Fibroblast of mammary gland (primary cell): ENCODE data around the gene PRKCH.

ENCODE experiments used
- DNase-seq: peaks from one replicate; pipeline ENCODE4 v3.0.0-alpha.2; 2010; ENCODE audit warnings: low read depth
- H3K4me3 ChIP-seq: 2 replicates; pipeline ENCODE4 v1.5.1; 2011; ENCODE audit warnings: low read depth, mild to moderate bottlenecking, low read length, moderate library complexity; ENCODE audit not compliant: control insufficient read depth
- TF ChIP-seq, protein P1 (sequence below): conservative IDR thresholded peaks from 2 replicates; pipeline ENCODE4 v1.5.1; 2011; ENCODE audit warnings: low read depth, low read length, inconsistent platforms; ENCODE audit not compliant: control insufficient read depth, insufficient read depth

Gene PRKCH

DNA sequence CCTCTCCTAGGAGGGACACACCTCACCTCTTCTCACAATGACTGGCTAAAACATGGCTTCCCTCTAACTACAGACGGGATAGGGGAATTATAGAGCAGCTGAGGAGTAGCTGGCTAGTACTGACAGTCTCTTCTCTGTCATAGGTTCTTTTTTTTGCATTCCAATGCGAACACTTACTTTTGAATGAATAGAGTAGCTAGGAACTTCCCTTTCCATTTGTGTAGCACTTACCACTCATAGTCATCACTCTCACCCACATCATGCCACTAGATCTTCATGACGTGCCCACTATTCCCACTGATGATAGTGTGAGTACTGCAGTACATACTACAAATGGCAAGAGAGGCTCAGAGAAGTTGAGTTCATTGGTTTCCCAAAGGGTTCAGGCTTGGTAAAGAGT, 230.0 kb downstream of the PRKCH start:
- no peak for DNase-seq

GRCh38 chr14:61552241-61552640, 230.9 kb downstream of the PRKCH start:
- H3K4me3 ChIP-seq, result no peak overlapping the region
- TF ChIP-seq, protein P1, sequence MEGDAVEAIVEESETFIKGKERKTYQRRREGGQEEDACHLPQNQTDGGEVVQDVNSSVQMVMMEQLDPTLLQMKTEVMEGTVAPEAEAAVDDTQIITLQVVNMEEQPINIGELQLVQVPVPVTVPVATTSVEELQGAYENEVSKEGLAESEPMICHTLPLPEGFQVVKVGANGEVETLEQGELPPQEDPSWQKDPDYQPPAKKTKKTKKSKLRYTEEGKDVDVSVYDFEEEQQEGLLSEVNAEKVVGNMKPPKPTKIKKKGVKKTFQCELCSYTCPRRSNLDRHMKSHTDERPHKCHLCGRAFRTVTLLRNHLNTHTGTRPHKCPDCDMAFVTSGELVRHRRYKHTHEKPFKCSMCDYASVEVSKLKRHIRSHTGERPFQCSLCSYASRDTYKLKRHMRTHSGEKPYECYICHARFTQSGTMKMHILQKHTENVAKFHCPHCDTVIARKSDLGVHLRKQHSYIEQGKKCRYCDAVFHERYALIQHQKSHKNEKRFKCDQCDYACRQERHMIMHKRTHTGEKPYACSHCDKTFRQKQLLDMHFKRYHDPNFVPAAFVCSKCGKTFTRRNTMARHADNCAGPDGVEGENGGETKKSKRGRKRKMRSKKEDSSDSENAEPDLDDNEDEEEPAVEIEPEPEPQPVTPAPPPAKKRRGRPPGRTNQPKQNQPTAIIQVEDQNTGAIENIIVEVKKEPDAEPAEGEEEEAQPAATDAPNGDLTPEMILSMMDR, result no peak

More for the DNA sequence above, 230.0 kb downstream of the PRKCH start:
- TF ChIP-seq, protein P1, result no peak
- H3K4me3 ChIP-seq, result no peak overlapping the region

DNA sequence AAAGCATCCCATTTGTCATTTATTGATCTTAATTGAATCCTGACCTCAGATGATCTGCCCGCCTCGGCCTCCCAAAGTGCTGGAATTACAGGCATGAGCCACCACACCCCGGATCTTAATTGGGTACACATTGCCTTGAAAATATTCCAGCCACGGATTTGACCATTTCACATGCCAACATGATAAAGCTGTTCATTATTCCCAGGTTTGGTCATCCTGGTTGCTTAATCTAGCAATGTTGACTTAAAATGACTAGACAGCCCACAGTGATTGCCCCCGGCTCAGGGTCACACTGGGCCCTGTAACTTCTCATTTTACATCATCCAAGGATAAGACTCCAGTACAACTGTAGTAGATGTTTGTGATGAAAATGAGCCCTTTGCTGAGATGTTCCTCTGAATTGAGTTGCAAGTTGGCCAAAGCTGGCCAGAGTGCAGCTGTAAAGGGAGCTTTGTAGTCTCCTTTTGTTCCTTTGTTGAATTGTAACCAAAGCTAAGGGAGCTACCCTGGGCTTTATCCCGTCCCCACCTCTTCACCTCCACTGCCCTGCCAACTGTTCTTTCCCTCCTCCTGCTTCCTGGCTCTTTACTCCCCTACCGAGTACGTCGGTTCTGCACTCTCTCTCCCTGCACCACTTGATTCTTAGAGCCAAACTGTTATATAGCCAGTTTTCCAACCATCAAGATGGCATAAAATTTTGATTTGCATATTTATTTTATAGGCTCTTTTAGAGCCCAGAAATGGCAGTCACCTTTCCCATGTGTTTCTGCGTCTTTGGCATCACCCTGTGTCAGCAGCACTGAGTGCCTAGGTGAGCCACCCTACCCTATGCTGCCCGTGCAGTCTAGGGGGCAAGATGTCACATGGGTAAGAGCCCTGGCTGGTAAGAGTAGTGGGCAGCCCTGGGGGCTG, 232.6 kb downstream of the PRKCH start:
- DNase-seq, result peak; percentile 100
- no peak overlapping the region for H3K4me3 ChIP-seq
- TF ChIP-seq, protein P1, result peak; percentile 7

More at GRCh38 chr14:61552241-61552640, 230.9 kb downstream of the PRKCH start:
- DNase-seq, result no peak

DNA sequence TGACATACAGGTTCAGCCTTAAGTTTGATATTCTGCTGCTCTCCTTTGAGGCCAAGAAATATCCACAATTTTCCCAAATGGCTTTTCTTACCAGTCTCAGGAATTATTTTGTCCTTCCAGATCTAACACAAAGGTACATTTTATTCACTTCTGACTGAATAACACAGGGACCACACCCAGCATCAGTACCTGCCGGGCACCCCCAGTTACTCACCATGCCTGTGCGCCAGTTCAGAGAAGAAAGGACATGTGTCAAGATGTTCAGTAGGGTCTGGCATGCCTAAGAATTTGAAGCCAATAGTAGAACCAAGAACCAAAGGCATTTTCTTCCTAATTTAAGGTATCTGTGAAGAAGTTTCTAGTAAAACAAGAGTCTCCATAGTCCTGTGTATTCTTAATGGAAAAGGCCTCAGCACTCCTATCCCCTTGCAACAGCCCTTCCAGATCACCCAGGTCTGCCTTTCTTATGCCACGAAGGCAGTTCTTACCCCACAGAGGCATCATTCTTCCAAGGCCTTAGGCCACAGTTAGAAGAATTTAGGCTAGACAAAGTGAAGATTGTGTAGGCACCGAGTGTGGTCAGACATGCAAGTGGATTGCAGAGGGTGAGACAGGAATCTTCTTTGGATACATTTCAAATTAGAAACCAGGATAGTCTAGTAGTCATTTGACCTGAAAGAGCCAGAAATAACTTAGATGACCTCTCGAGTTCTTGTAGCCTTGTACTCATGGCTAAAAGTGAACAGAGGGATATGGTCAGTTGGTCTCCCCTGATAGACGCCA, 233.9 kb downstream of the PRKCH start:
- TF ChIP-seq, protein P1, result no peak
- no peak overlapping the region for H3K4me3 ChIP-seq
- DNase-seq, result peak; percentile 64

DNA sequence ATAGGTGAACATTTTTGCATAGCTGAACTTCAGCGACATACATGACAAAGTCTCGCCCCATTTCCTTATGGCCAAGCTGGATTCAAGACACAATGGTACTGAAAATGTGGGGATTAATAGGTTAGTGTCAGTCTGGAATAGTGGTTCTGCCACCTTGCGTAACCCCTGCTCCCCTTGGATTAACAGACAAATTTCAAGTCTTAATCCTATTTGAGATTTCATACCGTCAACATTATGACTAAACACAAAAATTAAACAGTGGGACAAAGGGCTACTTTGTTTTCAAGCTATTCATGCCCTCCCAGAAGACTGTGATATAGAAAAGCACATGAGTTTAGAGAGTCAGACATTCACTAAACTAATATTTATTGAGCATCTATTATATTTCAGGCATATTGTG, 235.1 kb downstream of the PRKCH start:
- TF ChIP-seq, protein P1, result no peak
- H3K4me3 ChIP-seq, result no peak overlapping the region
- no peak for DNase-seq

GRCh38 chr14:61557262-61557661, 235.9 kb downstream of the PRKCH start:
- TF ChIP-seq, protein P1, result no peak
- H3K4me3 ChIP-seq, result no peak overlapping the region
- no peak for DNase-seq
